B cell (primary cell): ENCODE data around the gene PRKG2. TPM values are rescaled to one million over a fixed set of nuclear protein-coding genes. Genes with fewer than 3 reads are reported as not detected.

Experiments
- ATAC-seq: fragments of 200-7000 bp; cut with Tn5 transposase; one replicate; pipeline ENCODE4 v1.10.0; 2021; ENCODE audit warnings: low read depth, mild to moderate bottlenecking, moderate number of reproducible peaks, moderate library complexity
- CTCF ChIA-PET: fragments of 350-600 bp; sonication (Branson Sonifier 250); formaldehyde crosslinking; loops from one replicate; lab custom pipeline; 2021; ENCODE audit warnings: antibody characterized with exemption, inconsistent platforms; lab: Charles Lee
- POLR2A ChIA-PET: fragments of 350-600 bp; sonication (Branson Sonifier 250); formaldehyde crosslinking; loops from one replicate; lab custom pipeline; 2021; ENCODE audit warnings: antibody characterized with exemption; lab: Charles Lee
- DNase-seq: peaks from one replicate; pipeline ENCODE4 v3.0.0; 2013
- H2AFZ ChIP-seq: 2 replicates; pipeline ENCODE4 v1.6.1; 2012; ENCODE audit warnings: mild to moderate bottlenecking, low read depth, low read length; ENCODE audit not compliant: insufficient read depth, poor library complexity, severe bottlenecking
- H3K27ac ChIP-seq, 2 donors: 1 replicate in 1 of 2; 2 replicates in 1 of 2; pipeline ENCODE4 v1.5.1; 2012 to 2013; ENCODE audit warnings: low read length in 2 of 2, mild to moderate bottlenecking in 2 of 2, moderate library complexity in 1 of 2
- H3K27me3 ChIP-seq, 4 experiments: fragments of 200-600 bp in 1 of 4; sonication (generic) in 1 of 4; replicated peaks in 1 of 4; 1 replicate in 2 of 4; 2 replicates in 2 of 4; pipeline versions ENCODE4 v1.6.1 to v1.7.0; 2013 to 2016; ENCODE audit warnings: low read length in 3 of 4, mild to moderate bottlenecking in 2 of 4, mixed read lengths in 1 of 4, moderate library complexity in 1 of 4; ENCODE audit not compliant: insufficient read depth in 4 of 4, control insufficient read depth in 3 of 4; ENCODE audit errors: control extremely low read depth in 1 of 4
- H3K36me3 ChIP-seq, 2 experiments: replicated peaks in 1 of 2; 1 replicate in 1 of 2; 2 replicates in 1 of 2; pipeline versions ENCODE4 v1.6.1 to v1.7.1; 2013; ENCODE audit warnings: low read length in 1 of 2; ENCODE audit not compliant: insufficient read depth in 2 of 2, control insufficient read depth in 1 of 2; ENCODE audit errors: control extremely low read depth in 1 of 2, extremely low read depth in 1 of 2
- H3K4me1 ChIP-seq, 2 donors: fragments of 200-600 bp in 1 of 2; sonication (generic) in 1 of 2; 1 replicate in 1 of 2; 2 replicates in 1 of 2; pipeline versions ENCODE4 v1.5.1 to v1.6.1; 2013 to 2017; ENCODE audit warnings: low read length in 2 of 2; ENCODE audit not compliant: control insufficient read depth in 2 of 2, insufficient read depth in 2 of 2
- H3K4me2 ChIP-seq: replicated peaks from 2 replicates; pipeline ENCODE3; 2012; ENCODE audit warnings: mild to moderate bottlenecking, low read depth, low read length; ENCODE audit not compliant: poor library complexity, severe bottlenecking
- H3K4me3 ChIP-seq, 5 experiments: fragments of 200-600 bp in 1 of 5; sonication (generic) in 1 of 5; 1 replicate in 3 of 5; 2 replicates in 2 of 5; pipeline versions ENCODE4 v1.5.1 to v1.7.0; 2011 to 2016; ENCODE audit warnings: low read length in 4 of 5, mild to moderate bottlenecking in 4 of 5, low read depth in 2 of 5, control low read depth in 1 of 5, moderate library complexity in 1 of 5; ENCODE audit not compliant: insufficient read depth in 1 of 5; ENCODE audit errors: control extremely low read depth in 1 of 5, extremely low read depth in 1 of 5
- H3K79me2 ChIP-seq: fragments of 200-600 bp; sonication (generic); one replicate; pipeline ENCODE4 v1.6.0; 2016; ENCODE audit warnings: low read length; ENCODE audit not compliant: control insufficient read depth, insufficient read depth
- H3K9ac ChIP-seq: fragments of 200-600 bp; sonication (generic); 2 replicates; pipeline ENCODE4 v1.6.1; 2017; ENCODE audit warnings: mild to moderate bottlenecking, low read length, moderate library complexity
- H3K9me3 ChIP-seq, 3 donors: one replicate each; pipeline versions ENCODE4 v1.6.1 to v1.7.1; 2013; ENCODE audit warnings: low read length in 2 of 3; ENCODE audit not compliant: control insufficient read depth in 2 of 3, insufficient read depth in 1 of 3; ENCODE audit errors: control extremely low read depth in 1 of 3
- H4K20me1 ChIP-seq: 2 replicates; pipeline ENCODE4 v1.6.0; 2012; ENCODE audit warnings: mild to moderate bottlenecking, low read length; ENCODE audit not compliant: insufficient read depth, control insufficient read depth, poor library complexity, severe bottlenecking
- H3K27ac Mint-ChIP-seq: one replicate; pipeline ENCODE4 v1.8.0; 2021; ENCODE audit warnings: mixed read lengths
- H3K27me3 Mint-ChIP-seq: one replicate; pipeline ENCODE4 v1.8.0; 2021; ENCODE audit warnings: mixed read lengths
- H3K4me1 Mint-ChIP-seq: one replicate; pipeline ENCODE4 v1.8.0; 2021; ENCODE audit warnings: mixed read lengths
- H3K4me3 Mint-ChIP-seq: one replicate; pipeline ENCODE4 v1.8.0; 2021; ENCODE audit warnings: mixed read lengths
- H3K9me3 Mint-ChIP-seq: one replicate; pipeline ENCODE4 v1.8.0; 2022; ENCODE audit warnings: mixed read lengths; ENCODE audit not compliant: insufficient read depth
- CTCF ChIP-seq: fragments of 200-600 bp; IDR thresholded peaks from one replicate; pipeline ENCODE4 v1.8.0; 2022; ENCODE audit warnings: antibody characterized with exemption, mild to moderate bottlenecking
- EZH2 ChIP-seq: IDR thresholded peaks from 2 replicates; pipeline ENCODE4 v1.6.1; 2012; ENCODE audit warnings: borderline replicate concordance, low read depth, mild to moderate bottlenecking, moderate library complexity, low read length; ENCODE audit not compliant: insufficient read depth, poor library complexity, severe bottlenecking
- WGBS: methylation state at CpG from one replicate; pipeline ENCODE4 v1.1.5; 2013; ENCODE audit warnings: missing lambda C conversion rate; ENCODE audit not compliant: insufficient coverage; 5-methylcytosine and 5-hydroxymethylcytosine counted together
- intact Hi-C: fragments of 100-400 bp; cut with micrococcal nuclease; formaldehyde crosslinking; loops from one replicate; pipeline ENCODE4 v1.10.0; 2022
- polyA plus RNA-seq: library from polyadenylated mRNA; depleted of rRNA; stranded (reverse); fragments of >200 nt; gene quantifications from 2 replicates; pipeline ENCODE4 v1.2.3, GENCODE V29; 2012
- total RNA-seq, 2 donors: library from RNA; stranded (reverse); fragments of 120-200 nt in 1 of 2; gene quantifications; 1 replicate in 1 of 2; 2 replicates in 1 of 2; pipeline versions ENCODE4 v1.2.3 to v1.2.4, GENCODE V29; 2013 to 2022

Gene PRKG2
- total and polyA plus RNA-seq, 2 donors (not counting 1 experiment from before 2014, with no cell fraction given), result 0.61 to 0.86 TPM

- no peak overlapping the region for H3K9ac ChIP-seq
- no peaks in the 10 kb centered on the region for H3K9me3 Mint-ChIP-seq
- H4K20me1 ChIP-seq, result no peaks in the 10 kb centered on the region
- intact Hi-C loops, result no loop called here
- H3K9me3 ChIP-seq, result no peaks in the 10 kb centered on the region
- H3K4me1 Mint-ChIP-seq, result peaks cover 3% of the 10 kb centered on the region
- no peak overlapping the region for H3K4me2 ChIP-seq
- no peak overlapping the region for H3K27ac Mint-ChIP-seq
- no CpG with 5 or more reads among the region's 7 CpGs for WGBS
- no peak for DNase-seq
- no peak overlapping the region for H3K4me3 Mint-ChIP-seq
- H3K27ac ChIP-seq, result no peak overlapping the region
- no peak overlapping the region for H3K4me3 ChIP-seq
- TF ChIP-seq EZH2 (no peak), CTCF (no peak)
- H3K27me3 ChIP-seq, result no peaks in the 10 kb centered on the region
- no peaks in the 10 kb centered on the region for H3K36me3 ChIP-seq
- no peaks in the 10 kb centered on the region for H3K79me2 ChIP-seq
- H3K27me3 Mint-ChIP-seq, result no peaks in the 10 kb centered on the region
- H3K4me1 ChIP-seq, result no peaks in the 10 kb centered on the region
- CTCF ChIA-PET, result no interaction called here
- POLR2A ChIA-PET, result no interaction called here
- H2AFZ ChIP-seq, result no peak overlapping the region
- ATAC-seq, result no peak
Measured at GRCh38 chr4:81118086-81118485, 96.9 kb downstream of the PRKG2 start.

- Histone ChIP-seq H3K4me2 (no peak overlapping the region), H3K79me2 (no peaks in the 10 kb centered on the region), H3K27me3 (no peaks in the 10 kb centered on the region), H2AFZ (no peak overlapping the region), H3K36me3 (no peaks in the 10 kb centered on the region), H3K9me3 (no peaks in the 10 kb centered on the region), H4K20me1 (no peaks in the 10 kb centered on the region), H3K9ac (no peak overlapping the region), H3K4me3 (no peak overlapping the region), H3K4me1 (no peaks in the 10 kb centered on the region), H3K27ac (no peak overlapping the region)
- DNase-seq (no peak), ATAC-seq (no peak)
- no peak overlapping the region for H3K27ac Mint-ChIP-seq
- ChIA-PET POLR2A (no interaction called here), CTCF (no interaction called here)
- no peaks in the 10 kb centered on the region for H3K9me3 Mint-ChIP-seq
- H3K27me3 Mint-ChIP-seq, result no peaks in the 10 kb centered on the region
- intact Hi-C loops, result no loop called here
- no peak overlapping the region for H3K4me3 Mint-ChIP-seq
- no peak for TF ChIP-seq CTCF
- TF ChIP-seq EZH2, result no peak
- no CpG with 5 or more reads among the region's 1 CpG for WGBS
- H3K4me1 Mint-ChIP-seq, result peaks cover 3% of the 10 kb centered on the region
Measured at GRCh38 chr4:81116566-81116965, 98.5 kb downstream of the PRKG2 start.
